ENCODE results near the gene RASL12.

- TF ChIP-seq, protein P1, sequence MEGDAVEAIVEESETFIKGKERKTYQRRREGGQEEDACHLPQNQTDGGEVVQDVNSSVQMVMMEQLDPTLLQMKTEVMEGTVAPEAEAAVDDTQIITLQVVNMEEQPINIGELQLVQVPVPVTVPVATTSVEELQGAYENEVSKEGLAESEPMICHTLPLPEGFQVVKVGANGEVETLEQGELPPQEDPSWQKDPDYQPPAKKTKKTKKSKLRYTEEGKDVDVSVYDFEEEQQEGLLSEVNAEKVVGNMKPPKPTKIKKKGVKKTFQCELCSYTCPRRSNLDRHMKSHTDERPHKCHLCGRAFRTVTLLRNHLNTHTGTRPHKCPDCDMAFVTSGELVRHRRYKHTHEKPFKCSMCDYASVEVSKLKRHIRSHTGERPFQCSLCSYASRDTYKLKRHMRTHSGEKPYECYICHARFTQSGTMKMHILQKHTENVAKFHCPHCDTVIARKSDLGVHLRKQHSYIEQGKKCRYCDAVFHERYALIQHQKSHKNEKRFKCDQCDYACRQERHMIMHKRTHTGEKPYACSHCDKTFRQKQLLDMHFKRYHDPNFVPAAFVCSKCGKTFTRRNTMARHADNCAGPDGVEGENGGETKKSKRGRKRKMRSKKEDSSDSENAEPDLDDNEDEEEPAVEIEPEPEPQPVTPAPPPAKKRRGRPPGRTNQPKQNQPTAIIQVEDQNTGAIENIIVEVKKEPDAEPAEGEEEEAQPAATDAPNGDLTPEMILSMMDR (IDR thresholded peaks at IDR 0.05), result no peak
- TF ChIP-seq EZH2 (IDR thresholded peaks at IDR 0.05; ENCODE audit: borderline replicate concordance, insufficient read depth, low read depth, low read length, poor library complexity, severe bottlenecking), result no peak
Measured at GRCh38 chr15:65037309-65037708, 30.5 kb downstream of the RASL12 start.

Data from B cell (primary cell).